Sigmoid colon (tissue), 4 donors: ENCODE data around the gene IL36G.

ENCODE experiments used
- EP300 ChIP-seq, 4 donors: sonication (generic); formaldehyde crosslinking; IDR thresholded peaks; one replicate each; pipeline ENCODE4 v1.6.1; 2017; ENCODE audit warnings: antibody characterized with exemption in 4 of 4
- POLR2AphosphoS5 ChIP-seq, 4 donors: sonication (generic); formaldehyde crosslinking; IDR thresholded peaks; one replicate each; pipeline ENCODE4 v1.6.1; 2017; ENCODE audit warnings: antibody characterized with exemption in 4 of 4
- TF ChIP-seq, protein P1 (sequence below), 4 experiments: fragments of 450-650 bp in 3 of 4; fragments of 200-600 bp in 1 of 4; IDR thresholded peaks; one replicate each; pipeline ENCODE4 v1.5.1; 2016 to 2019; ENCODE audit warnings: antibody characterized with exemption in 4 of 4, mild to moderate bottlenecking in 3 of 4, moderate library complexity in 2 of 4

DNA sequence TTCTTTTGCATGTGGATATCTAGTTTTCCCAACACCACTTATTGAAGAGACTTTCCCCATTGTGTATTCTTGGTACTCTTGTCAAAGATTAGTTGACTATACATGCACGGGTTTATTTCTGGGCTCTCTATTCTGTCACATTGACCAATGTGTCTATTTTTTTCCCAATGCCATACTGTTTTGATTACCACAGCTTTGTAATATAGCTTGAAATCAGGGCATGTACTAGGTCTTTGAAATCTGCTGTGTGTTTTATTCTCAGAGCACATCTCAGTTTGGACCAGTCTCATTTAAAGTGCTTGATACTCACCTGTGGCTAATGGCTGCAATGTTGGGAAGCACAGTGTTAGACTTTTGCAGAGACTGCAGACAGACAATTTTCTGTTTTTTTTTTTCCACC, 32.8 kb upstream of the IL36G start:
- TF ChIP-seq, protein P1, sequence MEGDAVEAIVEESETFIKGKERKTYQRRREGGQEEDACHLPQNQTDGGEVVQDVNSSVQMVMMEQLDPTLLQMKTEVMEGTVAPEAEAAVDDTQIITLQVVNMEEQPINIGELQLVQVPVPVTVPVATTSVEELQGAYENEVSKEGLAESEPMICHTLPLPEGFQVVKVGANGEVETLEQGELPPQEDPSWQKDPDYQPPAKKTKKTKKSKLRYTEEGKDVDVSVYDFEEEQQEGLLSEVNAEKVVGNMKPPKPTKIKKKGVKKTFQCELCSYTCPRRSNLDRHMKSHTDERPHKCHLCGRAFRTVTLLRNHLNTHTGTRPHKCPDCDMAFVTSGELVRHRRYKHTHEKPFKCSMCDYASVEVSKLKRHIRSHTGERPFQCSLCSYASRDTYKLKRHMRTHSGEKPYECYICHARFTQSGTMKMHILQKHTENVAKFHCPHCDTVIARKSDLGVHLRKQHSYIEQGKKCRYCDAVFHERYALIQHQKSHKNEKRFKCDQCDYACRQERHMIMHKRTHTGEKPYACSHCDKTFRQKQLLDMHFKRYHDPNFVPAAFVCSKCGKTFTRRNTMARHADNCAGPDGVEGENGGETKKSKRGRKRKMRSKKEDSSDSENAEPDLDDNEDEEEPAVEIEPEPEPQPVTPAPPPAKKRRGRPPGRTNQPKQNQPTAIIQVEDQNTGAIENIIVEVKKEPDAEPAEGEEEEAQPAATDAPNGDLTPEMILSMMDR (IDR thresholded peaks at IDR 0.05): no peak
- TF ChIP-seq EP300 (IDR thresholded peaks at IDR 0.05) (no peak), POLR2AphosphoS5 (IDR thresholded peaks at IDR 0.05) (no peak)
